Frontal cortex (tissue), 4 donors: Measurements from ENCODE around the gene AMPD2. TPM values are rescaled to one million over a fixed set of nuclear protein-coding genes. Genes with fewer than 3 reads are reported as not detected.
A peak's percentile ranks its signal among the peaks of the same experiment; 100 is the strongest.

Experiments
- DNase-seq, 2 donors: peaks; one replicate each; pipeline ENCODE4 v3.0.0; 2012; ENCODE audit warnings: low spot score in 2 of 2
- FAIRE-seq: peaks from 2 replicates; lab custom pipeline; 2012; peaks lifted over from hg19 to GRCh38; lab: Jason Lieb, UNC
- total RNA-seq: library from RNA; depleted of rRNA; stranded (reverse); fragments of >200 nt; gene quantifications from one replicate; pipeline ENCODE4 v1.2.3, GENCODE V29; 2014
- donor health status: control.
- donor health status: control.
- donor health status: control.

AMPD2 gene
- total RNA-seq, 1 donor from 2014 or later, result 51.0 TPM

DNA sequence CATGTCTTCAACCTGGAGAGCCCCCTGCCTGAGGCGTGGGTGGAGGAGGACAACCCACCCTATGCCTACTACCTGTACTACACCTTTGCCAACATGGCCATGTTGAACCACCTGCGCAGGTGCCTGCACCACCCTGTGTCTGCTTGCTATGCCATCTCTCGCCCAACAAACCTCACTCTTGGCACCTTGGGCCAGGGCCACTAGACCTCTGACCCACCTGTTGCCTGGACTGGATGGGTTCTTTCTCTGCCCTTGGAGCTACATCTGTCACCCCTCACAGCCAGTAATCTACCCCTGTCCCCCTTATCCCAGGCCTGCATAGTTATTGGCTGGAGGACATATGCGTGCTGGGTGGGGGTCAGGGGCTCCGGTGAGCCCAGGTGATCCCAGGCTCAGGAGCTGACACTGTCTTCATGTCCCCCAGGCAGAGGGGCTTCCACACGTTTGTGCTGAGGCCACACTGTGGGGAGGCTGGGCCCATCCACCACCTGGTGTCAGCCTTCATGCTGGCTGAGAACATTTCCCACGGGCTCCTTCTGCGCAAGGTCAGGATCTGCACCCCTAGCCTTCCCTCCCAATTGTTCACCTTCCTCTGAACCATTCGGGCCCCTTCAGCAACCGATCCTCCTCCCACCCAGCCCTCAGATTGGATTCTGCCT is 9.9 kb downstream of the AMPD2 start:
- DNase-seq, result no peak
- FAIRE-seq, result no peak

DNA sequence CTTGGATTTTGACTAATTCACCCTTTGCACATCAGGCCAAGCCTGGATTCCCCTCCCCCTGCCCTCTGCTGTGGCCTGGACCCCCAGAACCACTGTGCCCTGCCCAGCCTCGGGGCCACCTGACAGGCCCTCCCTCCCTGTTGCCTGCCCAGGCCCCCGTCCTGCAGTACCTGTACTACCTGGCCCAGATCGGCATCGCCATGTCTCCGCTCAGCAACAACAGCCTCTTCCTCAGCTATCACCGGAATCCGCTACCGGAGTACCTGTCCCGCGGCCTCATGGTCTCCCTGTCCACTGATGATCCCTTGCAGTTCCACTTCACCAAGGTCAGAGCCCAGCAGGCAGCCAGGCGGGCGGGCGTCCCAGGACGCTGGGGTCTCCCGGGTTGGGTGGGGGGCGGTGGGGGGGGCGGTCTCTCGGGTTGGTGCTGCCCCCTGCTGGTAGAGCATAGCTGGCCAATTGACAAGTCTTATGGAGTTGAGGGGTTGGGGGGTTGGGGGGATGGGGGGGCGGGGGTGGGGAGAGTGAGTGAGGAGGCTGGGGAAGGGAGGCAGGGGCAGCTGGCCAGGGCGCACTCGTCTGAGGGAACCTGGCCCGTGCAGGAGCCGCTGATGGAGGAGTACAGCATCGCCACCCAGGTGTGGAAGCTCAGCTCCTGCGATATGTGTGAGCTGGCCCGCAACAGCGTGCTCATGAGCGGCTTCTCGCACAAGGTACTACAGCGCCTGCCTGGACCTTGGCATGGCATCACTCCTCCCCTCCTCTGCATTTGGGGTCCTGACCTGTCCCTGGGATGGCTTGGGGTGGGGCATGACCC is 10.7 kb downstream of the AMPD2 start:
- FAIRE-seq (no peak), DNase-seq (no peak)

DNA sequence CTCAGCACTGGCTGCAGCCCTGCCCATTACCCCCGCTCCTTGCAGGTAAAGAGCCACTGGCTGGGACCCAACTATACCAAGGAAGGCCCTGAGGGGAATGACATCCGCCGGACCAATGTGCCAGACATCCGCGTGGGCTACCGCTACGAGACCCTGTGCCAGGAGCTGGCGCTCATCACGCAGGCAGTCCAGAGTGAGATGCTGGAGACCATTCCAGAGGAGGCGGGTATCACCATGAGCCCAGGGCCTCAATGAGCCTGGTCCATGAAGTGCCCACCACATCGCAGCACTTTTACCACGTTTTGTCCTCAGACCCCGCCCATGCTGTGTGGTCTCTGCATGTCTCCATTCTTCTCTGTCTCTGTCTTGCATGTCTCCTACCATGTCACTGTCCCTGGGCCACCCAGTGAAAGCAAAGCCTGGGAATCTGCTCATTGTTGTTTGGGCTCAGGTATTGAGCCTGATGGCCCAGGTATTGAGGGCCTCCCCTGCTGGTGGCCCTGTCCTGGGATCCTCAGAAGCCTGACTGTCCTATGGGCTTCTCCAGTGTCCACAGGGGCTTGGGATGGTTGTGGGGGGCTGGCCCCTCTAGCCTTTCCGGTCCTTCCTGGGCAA is 11.4 kb downstream of the AMPD2 start:
- FAIRE-seq (no peak), DNase-seq (no peak)

DNA sequence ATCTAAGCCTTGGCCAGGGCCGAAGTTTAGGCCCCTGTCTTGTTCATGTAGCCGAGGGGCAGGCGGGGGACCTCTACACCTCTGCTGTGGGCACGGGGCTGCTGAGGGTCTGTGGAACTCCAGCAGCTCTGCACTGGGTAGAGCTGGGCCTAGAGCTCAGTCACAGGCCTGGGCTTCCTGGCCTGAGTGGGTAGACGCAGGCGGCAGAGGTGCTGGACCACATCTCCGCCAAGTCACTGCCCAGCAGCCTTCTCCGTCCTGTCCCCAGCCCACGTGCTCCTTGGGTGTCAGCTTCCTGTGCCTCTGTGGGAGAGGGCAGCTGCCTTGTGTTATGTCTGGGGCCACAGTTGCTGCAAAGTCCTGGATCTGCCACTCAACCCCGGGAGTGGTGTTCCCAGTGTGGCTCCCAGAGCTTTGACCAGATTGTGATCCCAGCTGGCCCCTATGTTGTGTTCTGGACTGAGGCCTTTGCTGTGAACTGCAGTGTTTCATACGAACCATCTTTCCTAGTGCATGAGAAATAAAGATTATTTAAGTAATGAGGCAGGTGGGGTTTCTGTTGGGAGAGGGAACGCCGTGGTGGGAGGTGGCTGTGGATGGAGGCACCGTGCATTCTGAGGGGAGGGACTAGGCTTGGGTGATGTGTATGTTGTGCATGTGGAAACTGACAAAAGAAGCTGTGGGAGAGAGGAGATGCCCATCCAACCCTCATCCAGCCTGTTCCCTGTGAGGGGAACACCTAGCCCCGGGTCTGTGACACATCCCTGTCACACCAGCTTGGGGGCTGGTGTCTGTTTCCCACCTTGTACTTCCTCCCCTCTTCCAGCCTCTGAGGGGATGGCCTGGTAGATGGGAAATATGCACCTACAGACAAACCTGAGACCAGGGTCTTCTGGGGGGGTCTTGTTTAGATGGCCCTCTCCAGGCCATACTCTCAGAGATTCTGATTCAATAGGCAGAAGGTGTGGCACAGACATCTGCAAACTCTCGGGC is 12.2 kb downstream of the AMPD2 start:
- DNase-seq, result no peak
- no peak for FAIRE-seq

DNA sequence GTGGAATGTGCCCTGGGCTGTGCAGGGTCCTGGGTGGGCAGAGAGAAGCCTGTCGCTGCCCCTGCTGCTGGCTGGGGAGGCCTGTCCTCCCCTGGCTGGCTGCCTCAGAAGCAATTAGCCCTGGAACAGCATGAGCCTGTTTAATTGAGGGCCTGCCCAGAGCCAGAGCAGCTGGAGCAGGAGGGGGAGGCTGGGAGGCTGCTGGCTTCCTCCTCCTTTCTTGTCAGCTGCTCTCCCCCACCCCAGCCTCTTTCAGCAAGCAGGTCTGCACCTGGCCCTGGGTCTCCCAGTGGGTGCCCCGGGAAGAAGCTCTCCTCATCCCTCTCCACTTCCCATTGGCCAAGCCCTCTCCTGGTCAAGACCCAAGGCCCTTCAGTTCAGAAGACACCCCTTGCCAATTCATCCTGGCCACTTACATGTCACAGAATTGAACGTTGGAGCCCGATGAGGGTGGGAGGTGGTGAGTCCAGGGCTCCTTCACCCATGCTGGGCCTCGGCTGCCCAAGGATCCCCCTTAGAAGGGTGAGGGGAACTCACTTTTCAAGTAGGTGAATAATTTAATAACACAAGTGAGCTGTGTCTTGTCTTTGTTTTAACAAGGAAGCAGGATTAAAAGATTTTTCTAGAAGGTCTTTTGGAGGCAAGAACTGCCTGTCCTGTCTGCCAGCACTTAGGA is 13.2 kb downstream of the AMPD2 start:
- DNase-seq (peak in 1 of 2 donors; percentile 73), FAIRE-seq (no peak)

DNA sequence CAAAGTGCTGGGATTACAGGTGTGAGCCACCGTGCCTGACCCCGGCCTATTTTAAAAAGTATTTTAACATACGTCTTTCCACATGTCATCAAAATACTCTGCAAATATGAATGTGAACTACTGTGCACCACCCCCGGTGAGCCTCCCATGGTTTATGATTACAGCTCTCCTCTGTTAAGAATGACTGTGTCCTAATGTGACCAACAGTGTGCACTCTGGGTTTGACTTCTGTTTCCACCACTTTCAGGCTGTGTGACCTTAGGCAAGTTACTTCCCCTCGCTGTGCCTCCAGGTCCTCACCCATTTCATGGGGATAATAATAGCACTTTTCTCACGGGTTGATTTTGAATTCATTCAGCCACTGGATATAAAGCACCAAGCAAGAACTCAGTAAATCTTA is 14.7 kb downstream of the AMPD2 start:
- FAIRE-seq, result no peak
- no peak for DNase-seq

DNA sequence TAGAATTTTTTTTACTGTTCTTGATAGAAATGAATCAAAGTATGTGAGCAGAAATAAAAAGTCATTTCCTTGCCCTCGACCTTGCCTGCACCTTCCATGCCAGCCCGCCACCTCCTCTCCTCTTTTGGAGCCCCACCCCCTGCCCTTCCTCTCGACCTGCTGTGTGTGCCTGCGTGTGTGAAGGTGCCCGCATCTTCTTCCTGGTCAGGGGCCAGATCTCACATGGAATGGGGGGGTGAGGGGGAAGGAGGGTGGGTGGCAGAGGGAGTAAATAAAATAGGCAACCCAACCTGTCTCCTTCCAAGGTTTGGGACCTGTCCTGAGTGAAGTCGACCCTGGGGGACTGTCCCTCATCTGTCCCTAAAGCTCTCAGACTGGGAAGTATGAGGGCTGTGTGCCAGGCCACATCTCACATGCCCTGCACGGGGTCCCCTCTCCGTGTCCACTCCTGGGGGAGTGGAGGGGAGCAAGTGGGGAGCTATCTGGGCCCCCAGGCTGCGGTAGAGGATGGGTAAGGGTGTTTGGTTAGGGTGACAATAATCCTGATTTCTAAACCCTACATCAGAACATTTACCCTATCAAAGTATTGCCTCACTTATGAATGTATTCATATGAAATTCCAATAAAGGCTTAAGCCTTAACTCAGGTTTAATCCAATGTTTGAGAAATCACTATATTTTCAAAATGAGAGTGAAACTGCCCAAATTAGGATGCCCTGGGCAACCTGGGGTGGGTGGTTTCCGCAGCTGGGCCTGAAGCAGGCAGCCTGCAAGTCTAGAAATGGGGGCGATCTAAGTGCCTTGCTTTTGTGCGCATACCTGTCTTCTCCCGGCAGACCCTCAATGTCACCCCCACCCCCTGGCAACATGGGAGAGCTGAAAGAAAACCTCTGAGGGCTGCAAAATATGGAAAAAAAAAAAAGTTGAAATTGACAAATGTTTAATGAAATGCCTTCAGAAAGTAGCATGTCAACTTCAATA is 15.4 kb downstream of the AMPD2 start:
- FAIRE-seq, result no peak
- peak in 1 of 2 donors; percentile 2 for DNase-seq

DNA sequence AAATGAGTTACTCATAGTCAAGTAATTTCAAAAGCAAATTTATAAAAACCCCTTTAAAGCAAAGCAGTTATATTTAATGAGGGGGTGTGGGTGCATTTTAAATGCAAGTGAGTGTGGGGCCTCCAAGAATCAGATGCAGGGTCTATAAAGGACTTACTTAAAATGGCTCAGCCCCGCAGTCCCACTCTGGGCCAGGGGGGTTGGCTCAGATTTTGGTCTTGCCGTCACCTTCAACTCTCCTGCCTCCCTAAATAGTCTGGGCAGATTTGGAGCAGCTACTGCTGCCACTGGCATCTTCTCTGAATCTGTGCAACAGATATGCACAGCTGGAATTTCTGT is 16.2 kb downstream of the AMPD2 start:
- FAIRE-seq, result no peak
- no peak for DNase-seq

DNA sequence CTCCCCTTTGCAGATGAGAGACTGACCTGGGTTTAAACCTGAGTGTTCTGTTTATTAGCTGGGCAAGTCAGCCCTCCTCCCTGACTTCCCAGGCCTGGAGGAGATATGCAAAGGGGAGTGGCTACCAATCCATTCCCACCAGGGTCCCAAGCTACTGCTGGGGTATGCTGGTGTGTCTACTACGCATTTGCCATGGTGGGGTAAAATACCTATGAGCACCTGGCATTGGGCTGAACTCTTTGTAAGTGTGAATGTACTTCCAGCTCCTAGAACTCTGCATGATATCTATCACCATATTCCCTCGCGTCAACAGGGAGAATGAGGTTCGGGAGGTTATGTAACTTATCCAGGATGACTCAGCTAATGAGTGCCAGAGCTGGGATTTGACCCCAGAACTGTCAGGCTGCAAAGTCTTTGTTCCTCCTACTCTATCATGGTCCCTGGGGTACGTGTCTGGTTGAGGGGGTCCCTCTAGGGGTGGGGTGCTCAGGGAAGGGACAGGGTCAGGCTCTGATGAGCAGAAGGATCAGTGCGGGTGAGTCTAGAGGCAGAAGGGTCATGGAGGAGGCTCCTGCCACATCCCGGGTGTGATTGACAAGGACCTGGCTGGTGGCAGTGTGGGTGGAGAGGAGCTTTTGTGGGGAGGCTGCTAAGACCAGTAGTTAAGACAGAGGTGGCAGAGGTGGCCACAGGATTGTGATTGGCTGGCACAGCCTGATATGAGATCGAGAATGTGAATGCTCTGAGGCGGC is 16.7 kb downstream of the AMPD2 start:
- FAIRE-seq (no peak), DNase-seq (no peak)

DNA sequence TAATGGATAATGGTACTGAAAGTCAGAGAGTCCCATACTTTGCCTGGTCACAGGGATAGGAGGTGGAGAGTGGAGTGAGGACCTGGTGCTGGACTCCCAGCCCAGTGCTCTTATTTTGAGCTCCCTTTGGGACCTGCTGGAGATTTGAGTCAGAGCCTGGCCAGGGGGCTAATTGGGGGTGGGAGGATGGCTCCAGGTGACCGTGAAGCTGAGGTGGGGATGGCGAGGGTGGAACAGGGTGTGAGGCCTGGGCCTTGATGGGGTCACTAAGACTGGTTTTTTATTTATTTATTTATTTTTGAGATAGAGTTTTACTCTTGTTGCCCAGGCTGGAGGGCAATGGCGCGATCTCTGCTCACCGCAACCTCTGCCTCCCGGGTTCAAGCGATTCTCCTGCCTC is 17.8 kb downstream of the AMPD2 start:
- FAIRE-seq, result no peak
- no peak for DNase-seq

DNA sequence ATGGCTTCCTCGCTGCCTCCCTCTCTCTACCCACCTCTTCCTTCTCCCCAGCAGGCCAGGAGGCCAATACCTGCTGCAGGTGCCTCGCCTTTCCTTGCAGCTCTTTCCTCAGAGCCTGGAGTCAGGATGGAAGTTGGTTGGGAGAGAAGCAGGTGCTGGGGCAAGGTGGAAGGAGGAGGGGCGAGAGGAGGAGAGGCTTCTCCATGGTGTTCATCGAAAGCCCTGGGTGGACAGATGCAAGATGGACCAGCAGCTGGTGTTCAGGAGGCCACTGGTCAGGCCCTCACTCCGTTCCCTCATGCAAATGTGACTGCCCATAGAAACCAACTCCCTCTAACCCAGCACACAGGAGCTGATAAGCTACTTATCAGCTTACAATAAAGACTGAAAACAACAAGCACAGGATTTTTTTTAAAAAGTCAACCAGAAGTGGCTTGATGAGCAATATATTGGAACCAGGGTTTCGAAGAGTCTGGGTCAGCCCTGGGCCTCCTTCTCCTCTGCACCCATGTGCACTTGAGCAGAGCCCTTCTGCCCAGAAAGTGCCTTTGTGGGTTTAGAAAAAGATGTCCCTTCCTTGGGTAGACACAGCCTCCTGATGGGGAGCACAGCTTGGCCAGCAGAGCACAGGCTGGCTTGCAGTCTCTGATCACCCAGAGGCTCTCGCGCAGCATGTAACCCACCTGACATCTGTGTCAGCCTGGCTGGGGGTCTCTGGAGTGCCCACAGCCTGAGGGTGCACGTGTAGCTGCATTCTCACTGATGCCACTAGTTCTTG is 19.6 kb downstream of the AMPD2 start:
- FAIRE-seq (no peak), DNase-seq (no peak)

DNA sequence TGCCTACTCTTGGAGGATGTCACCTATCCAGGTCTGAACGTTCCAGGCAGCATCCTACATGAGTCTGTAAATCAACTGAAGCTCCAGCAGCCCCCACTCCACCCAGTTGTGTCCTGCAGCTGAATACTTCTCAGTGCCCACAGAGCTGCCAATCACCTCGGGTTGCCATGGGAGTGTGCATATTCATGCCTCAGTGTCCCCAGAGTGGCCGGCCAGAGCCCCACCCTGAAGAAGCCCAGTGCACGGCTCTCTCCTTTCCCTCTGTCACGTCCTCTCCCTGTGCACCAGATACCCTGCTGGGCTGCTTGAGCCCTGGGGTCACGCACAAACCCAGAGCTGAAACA is 20.2 kb downstream of the AMPD2 start:
- DNase-seq (no peak), FAIRE-seq (no peak)

DNA sequence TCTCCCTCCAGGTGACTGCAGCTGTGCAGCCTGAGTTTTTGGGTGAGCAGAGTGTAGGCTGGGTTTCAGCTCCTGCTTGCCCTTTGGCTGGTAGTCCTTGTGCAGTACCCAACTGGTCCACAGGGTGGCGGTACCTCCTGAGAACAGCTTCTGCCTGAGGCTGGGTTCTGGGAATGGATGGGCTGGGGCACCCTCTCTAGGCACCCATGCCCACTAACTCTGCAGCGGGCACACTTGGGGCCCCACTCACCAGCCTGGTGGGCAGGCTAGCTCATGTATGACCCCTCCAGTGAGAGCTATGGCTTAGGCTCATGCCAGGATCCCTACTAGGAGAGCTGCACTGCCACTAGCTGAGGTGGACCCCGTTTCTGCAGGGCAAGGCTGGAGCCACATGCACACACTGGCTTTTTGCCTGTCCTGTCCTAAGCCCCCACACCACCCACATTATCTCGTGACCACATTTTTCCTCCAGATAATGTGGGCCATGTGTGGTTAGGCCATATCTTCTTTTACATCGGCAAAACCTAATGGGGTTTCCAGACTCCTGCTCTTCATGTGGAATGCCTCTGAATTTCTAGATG is 20.7 kb downstream of the AMPD2 start:
- no peak for FAIRE-seq
- peak in 1 of 2 donors; percentile 54 for DNase-seq

DNA sequence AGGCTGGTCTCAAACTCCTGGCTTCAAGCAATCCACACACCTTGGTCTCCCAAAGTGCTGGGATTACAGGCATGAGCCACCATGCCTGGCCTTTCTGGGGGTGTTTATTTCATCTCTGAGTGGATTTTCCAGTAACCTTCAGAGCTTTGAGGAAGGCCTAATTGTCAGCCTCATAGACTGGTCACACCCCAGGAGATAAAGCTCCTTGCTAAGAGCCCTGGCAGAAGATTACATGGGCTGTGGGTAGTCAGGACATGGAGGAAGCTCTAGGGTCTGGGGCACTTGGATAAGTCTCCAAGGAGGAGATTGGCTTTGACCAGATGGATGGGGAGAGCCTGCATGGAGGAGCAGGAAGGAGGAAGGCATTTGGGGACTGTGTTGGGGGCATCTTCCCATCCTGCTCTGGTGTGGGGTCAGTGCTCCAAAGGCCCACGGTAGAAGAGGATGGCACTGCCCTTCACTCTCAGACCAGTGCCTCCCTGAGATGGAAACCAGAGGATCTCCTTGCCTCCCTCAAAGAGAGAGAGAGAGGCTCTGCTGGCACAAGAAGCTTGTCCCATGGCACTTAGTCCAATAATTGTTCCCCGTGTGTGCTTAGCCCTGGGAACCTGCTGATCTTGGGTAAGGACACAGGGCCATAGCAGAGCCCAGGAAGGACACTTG is 21.6 kb downstream of the AMPD2 start:
- DNase-seq (no peak), FAIRE-seq (no peak)

DNA sequence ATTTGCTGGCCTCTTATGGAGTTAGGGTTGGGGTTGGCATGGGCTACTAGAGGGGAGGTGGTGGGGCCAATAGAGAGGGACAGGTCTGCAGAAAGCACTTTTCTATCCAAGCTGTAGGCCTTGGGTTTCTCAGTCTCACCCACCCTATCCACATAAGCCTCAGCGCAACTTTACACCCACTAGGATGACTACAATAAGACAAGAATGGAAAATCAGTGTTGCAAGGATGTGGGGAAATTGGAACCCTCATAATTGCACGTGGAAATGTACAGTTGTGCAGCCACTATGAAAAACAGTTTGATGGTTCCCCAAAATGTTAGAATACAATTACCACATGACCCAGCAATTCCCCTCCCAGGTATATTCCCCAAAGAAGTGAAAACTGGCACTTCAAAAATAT is 22.2 kb downstream of the AMPD2 start:
- DNase-seq, result no peak
- FAIRE-seq, result no peak

DNA sequence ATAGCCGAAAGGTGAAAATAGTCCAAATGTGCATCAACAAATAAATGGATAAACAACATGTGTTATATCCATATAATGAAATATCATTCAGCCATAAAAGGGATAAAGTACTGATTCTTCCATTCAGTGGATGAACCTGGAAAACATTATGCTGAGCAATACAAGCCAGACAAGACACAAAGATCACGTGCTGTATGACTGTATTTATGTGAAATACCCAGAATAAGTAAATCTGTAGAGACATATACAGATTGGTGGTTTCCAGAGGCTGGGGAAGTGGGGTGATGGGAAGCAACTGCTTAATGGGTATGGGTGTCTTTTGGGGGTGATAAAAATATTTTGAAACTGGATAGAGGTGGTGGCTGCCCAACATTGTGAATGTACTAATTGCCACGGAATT is 23.0 kb downstream of the AMPD2 start:
- DNase-seq (no peak), FAIRE-seq (no peak)
